Calu3 (cell line): ENCODE data around the gene ADGRA3. TPM values are rescaled to one million over a fixed set of nuclear protein-coding genes. Genes with fewer than 3 reads are reported as not detected.
A peak's percentile ranks its signal among the peaks of the same experiment; 100 is the strongest.

Source experiments
- BruUV-seq: library from RNA; stranded (reverse); fragments of 400-500 nt; replicated peaks from 2 replicates; lab custom pipeline; 2021; lab: Mats Ljungman, UMichigan
- CTCF ChIA-PET: fragments of 300-600 bp; sonication (Branson Sonifier 250); formaldehyde crosslinking; loops from one replicate; lab custom pipeline; 2022; ENCODE audit warnings: antibody characterized with exemption; lab: Charles Lee
- DNase-seq: peaks from one replicate; pipeline ENCODE4 v3.0.0; 2022
- H3K27ac Mint-ChIP-seq: one replicate; pipeline ENCODE4 v1.8.0; 2022; ENCODE audit warnings: mixed read lengths; ENCODE audit not compliant: unreplicated experiment
- H3K27me3 Mint-ChIP-seq: one replicate; pipeline ENCODE4 v1.8.0; 2022; ENCODE audit warnings: mixed read lengths; ENCODE audit not compliant: unreplicated experiment
- H3K36me3 Mint-ChIP-seq: one replicate; pipeline ENCODE4 v1.8.0; 2022; ENCODE audit warnings: mild to moderate bottlenecking, moderate library complexity, mixed read lengths; ENCODE audit not compliant: insufficient read depth, unreplicated experiment
- H3K4me1 Mint-ChIP-seq: one replicate; pipeline ENCODE4 v1.8.0; 2022; ENCODE audit warnings: mild to moderate bottlenecking, low read depth, mixed read lengths; ENCODE audit not compliant: unreplicated experiment
- H3K4me3 Mint-ChIP-seq: one replicate; pipeline ENCODE4 v1.8.0; 2022; ENCODE audit warnings: mild to moderate bottlenecking, low read depth, moderate library complexity, mixed read lengths; ENCODE audit not compliant: unreplicated experiment
- H3K9me3 Mint-ChIP-seq: one replicate; pipeline ENCODE4 v1.8.0; 2022; ENCODE audit warnings: low read depth, mixed read lengths; ENCODE audit not compliant: unreplicated experiment
- intact Hi-C: fragments of 100-400 bp; cut with micrococcal nuclease; formaldehyde crosslinking; loops from one replicate; pipeline ENCODE4 v1.10.0; 2022; ENCODE audit not compliant: unreplicated experiment
- total RNA-seq: library from RNA; stranded (reverse); gene quantifications from 2 replicates; pipeline ENCODE4 v1.2.3, GENCODE V29; 2022
- TF ChIP-seq, protein P1 (sequence below): fragments of 200-600 bp; IDR thresholded peaks from one replicate; pipeline ENCODE4 v1.8.0; 2022; ENCODE audit warnings: antibody characterized with exemption; ENCODE audit not compliant: unreplicated experiment

Gene ADGRA3
- total RNA-seq, 1 experiment from 2014 or later: 63.2 TPM

DNA sequence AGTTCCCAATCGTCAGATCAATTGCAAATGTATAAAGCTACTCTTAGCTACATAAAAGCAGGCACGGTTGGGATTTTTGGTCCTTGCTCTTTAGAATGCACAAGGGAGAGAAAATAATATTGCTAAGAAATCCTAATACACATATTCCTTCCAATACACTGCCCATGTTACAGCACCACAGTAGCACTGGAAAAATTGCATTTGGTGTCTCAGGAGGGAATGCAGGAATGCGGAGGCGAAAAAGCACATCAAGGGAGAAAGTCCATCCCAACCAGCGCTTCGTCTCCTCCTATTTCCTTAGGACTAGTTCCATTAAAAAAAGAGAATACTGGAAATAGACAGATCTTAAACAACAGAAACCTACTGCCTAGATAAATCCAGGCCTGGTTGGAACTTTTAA, 23.9 kb downstream of the ADGRA3 start:
- no TSS peak for BruUV-seq
- H3K27ac Mint-ChIP-seq: no peak overlapping the region
- H3K27me3 Mint-ChIP-seq: no peaks in the 10 kb centered on the region
- no peaks in the 10 kb centered on the region for H3K9me3 Mint-ChIP-seq
- CTCF ChIA-PET: no interaction called here
- H3K36me3 Mint-ChIP-seq: peaks cover 2% of the 10 kb centered on the region
- no peak for DNase-seq
- TF ChIP-seq, protein P1, sequence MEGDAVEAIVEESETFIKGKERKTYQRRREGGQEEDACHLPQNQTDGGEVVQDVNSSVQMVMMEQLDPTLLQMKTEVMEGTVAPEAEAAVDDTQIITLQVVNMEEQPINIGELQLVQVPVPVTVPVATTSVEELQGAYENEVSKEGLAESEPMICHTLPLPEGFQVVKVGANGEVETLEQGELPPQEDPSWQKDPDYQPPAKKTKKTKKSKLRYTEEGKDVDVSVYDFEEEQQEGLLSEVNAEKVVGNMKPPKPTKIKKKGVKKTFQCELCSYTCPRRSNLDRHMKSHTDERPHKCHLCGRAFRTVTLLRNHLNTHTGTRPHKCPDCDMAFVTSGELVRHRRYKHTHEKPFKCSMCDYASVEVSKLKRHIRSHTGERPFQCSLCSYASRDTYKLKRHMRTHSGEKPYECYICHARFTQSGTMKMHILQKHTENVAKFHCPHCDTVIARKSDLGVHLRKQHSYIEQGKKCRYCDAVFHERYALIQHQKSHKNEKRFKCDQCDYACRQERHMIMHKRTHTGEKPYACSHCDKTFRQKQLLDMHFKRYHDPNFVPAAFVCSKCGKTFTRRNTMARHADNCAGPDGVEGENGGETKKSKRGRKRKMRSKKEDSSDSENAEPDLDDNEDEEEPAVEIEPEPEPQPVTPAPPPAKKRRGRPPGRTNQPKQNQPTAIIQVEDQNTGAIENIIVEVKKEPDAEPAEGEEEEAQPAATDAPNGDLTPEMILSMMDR: no peak
- peaks cover 43% of the 10 kb centered on the region for H3K4me1 Mint-ChIP-seq
- no peak overlapping the region for H3K4me3 Mint-ChIP-seq
- intact Hi-C loops: no loop called here

DNA sequence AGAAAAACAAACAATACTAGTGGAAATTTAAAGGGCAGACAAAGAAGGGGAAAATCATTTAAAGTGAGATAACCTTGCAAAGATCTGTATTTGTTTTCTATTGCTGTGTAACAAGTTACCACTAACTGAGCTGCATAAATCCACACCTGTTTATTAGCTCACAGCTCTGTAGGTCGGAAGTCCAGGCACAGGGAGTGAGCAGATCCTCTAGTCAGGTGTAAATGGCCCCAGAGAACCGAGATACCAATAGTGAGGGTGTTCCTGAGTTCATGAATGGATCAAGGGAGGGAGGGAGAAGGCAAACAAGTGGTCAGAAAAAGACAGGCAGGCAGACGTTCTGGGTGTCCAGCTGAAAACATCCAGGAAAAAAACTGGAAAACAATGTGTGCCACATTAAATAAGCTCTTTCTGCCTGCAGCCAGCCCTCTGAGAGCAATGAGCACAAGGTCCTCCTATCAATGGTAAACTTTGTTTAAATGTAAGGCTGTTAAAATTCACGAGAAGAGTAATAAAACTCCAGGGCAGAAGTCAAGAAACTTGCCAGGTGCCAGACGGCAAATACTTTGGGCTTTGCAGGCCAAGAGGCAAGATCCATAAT, 25.0 kb downstream of the ADGRA3 start:
- no peaks in the 10 kb centered on the region for H3K9me3 Mint-ChIP-seq

DNA sequence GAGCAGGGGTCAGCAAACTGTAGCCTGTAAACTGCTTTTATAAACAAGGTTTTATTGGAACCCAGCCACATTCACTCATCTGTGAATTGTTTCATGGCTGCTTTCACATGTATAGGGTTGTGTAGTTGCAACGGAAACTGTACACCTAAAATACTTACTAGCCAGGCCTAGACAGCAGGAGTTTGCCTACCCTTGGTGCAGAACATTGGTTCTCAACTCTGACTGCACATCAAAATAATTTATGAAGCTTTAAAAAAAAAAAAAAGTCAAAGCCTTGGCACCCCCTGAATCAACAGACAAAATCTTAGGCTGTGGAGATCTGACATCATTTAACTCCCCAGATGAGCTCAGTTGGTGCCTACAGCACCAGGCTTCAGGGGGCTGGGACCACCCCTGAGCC, 27.8 kb downstream of the ADGRA3 start:
- Mint-ChIP-seq H3K4me1 (peaks cover 63% of the 10 kb centered on the region), H3K27ac (no peak overlapping the region), H3K4me3 (no peak overlapping the region), H3K36me3 (peaks cover 6% of the 10 kb centered on the region), H3K9me3 (no peaks in the 10 kb centered on the region), H3K27me3 (no peaks in the 10 kb centered on the region)
- no peak for DNase-seq
- CTCF ChIA-PET: no interaction called here
- TF ChIP-seq, protein P1: no peak
- no TSS peak for BruUV-seq
- intact Hi-C loops: no loop called here

More for the DNA sequence above, 25.0 kb downstream of the ADGRA3 start:
- Mint-ChIP-seq H3K27me3 (no peaks in the 10 kb centered on the region), H3K4me3 (peak overlapping the region; percentile 17), H3K4me1 (peaks cover 50% of the 10 kb centered on the region), H3K36me3 (no peaks in the 10 kb centered on the region), H3K27ac (no peak overlapping the region)
- CTCF ChIA-PET: no interaction called here
- intact Hi-C loops: no loop called here
- BruUV-seq: no TSS peak
- TF ChIP-seq, protein P1: no peak
- no peak for DNase-seq

DNA sequence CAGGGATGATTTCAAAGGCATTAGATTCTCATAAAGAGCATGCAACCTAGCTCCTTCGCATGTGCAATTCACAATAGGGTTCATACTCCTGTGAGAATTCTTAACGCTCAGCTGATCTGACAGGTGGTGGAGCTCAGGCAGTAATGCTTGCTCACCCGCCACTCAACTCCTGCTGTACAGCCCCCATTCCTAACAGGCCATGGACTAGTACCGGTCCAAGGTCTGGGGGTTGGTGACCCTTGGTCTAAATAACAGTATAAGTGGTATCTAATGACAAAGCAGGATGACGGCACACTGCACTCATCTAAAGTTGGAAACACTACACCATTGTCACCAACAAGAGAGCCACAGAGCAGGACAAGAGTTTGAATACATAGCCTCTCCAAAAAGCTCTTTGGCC, 28.5 kb downstream of the ADGRA3 start:
- Mint-ChIP-seq H3K9me3 (no peaks in the 10 kb centered on the region), H3K27ac (no peak overlapping the region), H3K36me3 (peaks cover 6% of the 10 kb centered on the region), H3K4me3 (no peak overlapping the region), H3K27me3 (no peaks in the 10 kb centered on the region), H3K4me1 (peaks cover 70% of the 10 kb centered on the region)
- CTCF ChIA-PET: no interaction called here
- no TSS peak for BruUV-seq
- TF ChIP-seq, protein P1: no peak
- no peak for DNase-seq
- intact Hi-C loops: no loop called here
